Pulmonary artery endothelial cell (primary cell): ENCODE measurements around the gene RPAP3. TPM values are rescaled to one million over a fixed set of nuclear protein-coding genes. Genes with fewer than 3 reads are reported as not detected.

Experiments used
- DNase-seq: peaks from one replicate; pipeline ENCODE4 v3.0.0-alpha.2; 2011; ENCODE audit warnings: low read depth, low spot score
- total RNA-seq: library from RNA; depleted of rRNA; stranded (reverse); fragments of >200 nt; gene quantifications from 2 replicates; pipeline ENCODE4 v1.2.3, GENCODE V29; 2014

Gene RPAP3, protein sequence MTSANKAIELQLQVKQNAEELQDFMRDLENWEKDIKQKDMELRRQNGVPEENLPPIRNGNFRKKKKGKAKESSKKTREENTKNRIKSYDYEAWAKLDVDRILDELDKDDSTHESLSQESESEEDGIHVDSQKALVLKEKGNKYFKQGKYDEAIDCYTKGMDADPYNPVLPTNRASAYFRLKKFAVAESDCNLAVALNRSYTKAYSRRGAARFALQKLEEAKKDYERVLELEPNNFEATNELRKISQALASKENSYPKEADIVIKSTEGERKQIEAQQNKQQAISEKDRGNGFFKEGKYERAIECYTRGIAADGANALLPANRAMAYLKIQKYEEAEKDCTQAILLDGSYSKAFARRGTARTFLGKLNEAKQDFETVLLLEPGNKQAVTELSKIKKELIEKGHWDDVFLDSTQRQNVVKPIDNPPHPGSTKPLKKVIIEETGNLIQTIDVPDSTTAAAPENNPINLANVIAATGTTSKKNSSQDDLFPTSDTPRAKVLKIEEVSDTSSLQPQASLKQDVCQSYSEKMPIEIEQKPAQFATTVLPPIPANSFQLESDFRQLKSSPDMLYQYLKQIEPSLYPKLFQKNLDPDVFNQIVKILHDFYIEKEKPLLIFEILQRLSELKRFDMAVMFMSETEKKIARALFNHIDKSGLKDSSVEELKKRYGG
- 12.3 and 18.2 TPM in 2 replicates for total RNA-seq

GRCh38 chr12:47705566-47706425 lies at the start of gene RPAP3:
RPAP3 (minus strand) TSS chr12:47706030; CDS start chr12:47702840, 3,190 bp downstream.
- peak; percentile 77 for DNase-seq

DNA sequence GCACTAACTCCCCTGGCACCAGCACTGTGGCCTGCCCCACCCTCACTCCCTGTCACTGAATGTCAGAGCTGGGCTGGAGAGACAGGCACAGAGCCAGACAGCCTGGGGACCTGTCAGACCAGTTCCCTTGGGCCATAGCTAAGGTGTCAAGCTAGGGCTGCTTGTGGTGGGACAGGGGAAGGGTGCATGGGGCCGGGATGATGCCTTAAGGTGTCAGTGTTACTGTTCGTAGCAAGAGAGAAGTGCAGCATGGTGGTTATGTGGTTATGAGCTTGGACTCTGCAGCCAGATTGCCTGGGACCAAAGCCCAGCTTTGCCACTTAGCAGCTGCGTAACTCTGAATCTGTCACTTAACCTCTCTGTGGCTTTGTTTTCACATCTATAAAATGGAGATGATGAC lies 49.1 kb upstream of the RPAP3 start:
- no peak for DNase-seq

DNA sequence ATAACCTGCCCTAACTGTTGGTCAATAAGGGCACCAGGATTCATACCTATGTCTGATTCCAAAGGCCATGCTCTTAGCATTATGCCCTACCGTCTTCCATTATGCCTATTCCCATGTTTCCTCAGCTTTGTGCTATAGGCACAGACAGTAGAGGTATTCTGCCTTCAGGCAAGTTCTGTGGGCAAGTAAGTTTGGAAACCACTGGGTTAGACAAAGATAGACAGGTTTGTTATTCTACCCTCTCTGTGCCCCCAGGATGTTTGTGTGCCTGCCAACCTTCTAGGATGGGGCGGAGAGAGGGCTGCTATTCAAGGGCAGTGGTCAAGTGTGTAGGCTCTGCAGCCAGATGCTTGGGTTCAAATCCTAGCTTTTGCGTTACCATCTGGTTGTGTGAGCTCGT lies 48.3 kb upstream of the RPAP3 start:
- no peak for DNase-seq

- no peak for DNase-seq
Measured at GRCh38 chr12:47753021-47754001, 47.5 kb upstream of the RPAP3 start.

- DNase-seq, result no peak
Measured at GRCh38 chr12:47752552-47752951, 46.7 kb upstream of the RPAP3 start.

- DNase-seq, result no peak
Measured at GRCh38 chr12:47752121-47752520, 46.3 kb upstream of the RPAP3 start.

GRCh38 chr12:47751561-47751960 lies 45.7 kb upstream of the RPAP3 start:
- no peak for DNase-seq

- DNase-seq, result no peak
Measured at GRCh38 chr12:47750916-47751470, 45.2 kb upstream of the RPAP3 start.

DNA sequence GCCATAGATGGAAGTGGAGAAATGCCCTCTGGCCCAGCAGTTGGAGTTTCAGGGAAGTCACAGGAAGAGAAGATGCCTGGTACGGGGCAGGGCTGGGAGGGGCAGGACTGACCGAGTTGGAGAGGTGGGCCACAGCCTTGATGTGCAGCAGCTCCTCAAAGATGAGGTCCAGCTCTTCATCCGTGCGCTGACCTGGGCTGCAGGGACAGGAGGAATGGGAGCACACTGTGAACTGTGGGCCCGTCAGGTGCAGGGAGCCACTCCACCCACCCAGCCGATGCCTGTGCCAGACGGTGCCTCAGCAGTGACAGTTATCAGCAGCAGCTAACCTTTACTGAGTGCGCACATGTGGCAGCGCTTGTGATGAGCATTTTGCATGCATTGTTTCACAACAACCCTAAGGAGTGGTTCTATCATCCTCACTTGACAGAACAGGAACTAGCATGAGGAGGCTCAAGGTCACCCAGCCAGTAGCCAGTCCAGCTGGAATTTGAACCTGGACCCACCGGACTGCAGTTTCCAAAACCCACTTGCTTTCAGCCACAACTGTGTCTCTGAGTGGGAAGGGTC lies 44.5 kb upstream of the RPAP3 start:
- DNase-seq, result no peak

GRCh38 chr12:47748899-47749298 lies 43.1 kb upstream of the RPAP3 start:
- DNase-seq, result no peak

DNA sequence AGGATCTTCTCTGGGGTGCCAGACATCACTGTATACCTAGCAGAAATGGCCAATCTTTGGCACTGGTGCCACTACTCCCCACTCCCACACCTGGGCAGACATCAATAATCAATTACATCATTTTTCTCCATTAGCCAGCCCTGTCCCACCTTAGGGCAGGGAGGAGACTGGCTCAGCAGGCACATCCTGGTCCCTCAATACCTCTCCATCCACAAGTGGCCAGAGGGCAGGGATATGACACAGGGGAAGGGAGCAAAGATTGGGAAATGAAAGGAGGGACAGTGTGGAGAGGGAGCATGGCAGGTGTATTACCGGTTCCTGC lies 42.6 kb upstream of the RPAP3 start:
- no peak for DNase-seq

DNA sequence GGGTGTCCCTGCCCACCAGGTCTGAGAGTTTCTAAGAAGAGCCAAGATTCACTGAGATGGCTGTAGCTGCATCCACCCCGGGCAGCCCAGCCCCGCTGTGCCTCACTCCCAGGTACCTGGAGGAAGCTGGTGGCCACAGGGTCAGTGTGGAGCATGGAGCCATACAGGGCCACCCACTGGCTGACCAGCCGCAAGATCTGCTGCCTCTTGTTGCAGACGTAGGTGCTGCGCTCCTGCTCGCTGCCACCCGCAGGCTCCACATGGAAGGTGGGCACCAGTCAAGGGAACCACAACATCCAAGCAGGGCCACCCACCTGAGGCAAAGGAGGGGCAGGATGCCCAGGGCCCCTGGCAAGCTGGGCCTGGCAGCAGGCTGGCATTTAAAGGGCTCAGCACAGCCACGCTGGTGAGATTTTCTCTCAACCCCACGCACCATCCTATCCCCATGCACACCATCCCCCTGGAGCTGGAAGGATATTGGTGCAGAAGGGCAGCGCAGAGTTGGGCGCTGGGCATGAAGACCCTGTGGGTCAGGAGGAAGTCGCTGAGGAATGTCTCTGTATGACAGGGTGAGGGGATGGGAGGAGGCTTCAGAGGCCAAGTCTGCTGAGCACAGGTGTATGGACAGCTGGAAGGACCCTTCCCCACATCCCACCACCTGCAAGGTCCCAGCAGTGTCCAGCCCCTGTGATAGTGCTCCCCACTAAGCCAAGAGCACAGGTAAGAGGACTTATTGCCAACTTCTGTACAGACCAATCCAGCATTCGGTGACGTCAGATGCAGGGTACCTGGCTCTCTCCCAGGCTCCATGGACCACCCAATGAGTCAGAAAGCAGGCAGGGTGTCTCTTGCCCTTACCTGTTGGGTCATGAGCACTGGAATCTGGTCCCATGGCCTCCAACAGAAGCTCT lies 42.0 kb upstream of the RPAP3 start:
- DNase-seq, result no peak

GRCh38 chr12:47747126-47747525 lies 41.3 kb upstream of the RPAP3 start:
- DNase-seq, result no peak

GRCh38 chr12:47746523-47746922 lies 40.7 kb upstream of the RPAP3 start:
- DNase-seq, result no peak

DNA sequence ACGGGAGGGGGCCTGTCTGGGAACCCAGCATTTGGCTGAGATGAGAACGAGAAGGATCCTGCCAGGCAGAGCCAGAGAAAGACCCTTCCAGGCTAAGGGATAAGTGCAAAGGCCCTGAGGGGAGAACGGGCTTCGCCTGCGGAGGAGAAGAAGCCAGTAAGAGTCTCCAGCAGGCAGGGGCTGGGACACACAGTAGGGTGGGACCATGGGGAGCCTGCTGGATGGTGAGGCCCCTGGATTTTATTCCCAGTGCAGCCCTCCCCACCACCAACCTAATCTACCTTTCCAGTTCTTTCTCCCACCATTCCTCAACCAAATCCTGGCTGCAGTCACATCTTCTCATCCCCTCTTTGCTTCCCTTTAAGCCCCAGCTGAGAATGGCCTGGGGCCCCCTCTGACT lies 40.2 kb upstream of the RPAP3 start:
- no peak for DNase-seq

DNA sequence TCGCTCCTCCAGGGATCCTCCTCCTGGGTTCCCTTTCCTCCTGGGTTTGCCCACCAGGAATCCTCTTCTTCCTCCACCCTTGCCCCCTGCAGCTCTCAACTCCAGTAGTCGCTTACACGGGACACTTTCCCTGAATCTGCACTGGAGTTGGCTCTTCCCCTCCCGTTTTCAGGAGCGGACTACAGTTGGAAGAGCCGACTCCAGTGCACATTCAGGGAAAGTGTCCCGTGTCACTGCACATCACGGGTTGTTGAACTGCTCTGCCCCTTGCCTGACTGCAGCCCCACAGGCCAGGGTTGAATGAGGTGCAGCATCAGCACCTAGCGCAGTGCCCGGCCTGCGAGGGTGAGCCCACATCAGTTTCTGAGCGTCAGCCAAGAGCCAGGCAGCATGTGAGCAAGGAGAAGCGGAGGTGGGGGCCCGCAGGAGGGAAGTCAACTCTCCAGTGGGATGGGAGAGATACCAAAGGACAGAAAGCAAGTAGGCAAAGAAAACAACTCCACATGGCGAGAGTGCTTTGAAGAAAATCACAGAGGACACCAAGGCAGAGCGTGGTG lies 39.7 kb upstream of the RPAP3 start:
- no peak for DNase-seq

DNA sequence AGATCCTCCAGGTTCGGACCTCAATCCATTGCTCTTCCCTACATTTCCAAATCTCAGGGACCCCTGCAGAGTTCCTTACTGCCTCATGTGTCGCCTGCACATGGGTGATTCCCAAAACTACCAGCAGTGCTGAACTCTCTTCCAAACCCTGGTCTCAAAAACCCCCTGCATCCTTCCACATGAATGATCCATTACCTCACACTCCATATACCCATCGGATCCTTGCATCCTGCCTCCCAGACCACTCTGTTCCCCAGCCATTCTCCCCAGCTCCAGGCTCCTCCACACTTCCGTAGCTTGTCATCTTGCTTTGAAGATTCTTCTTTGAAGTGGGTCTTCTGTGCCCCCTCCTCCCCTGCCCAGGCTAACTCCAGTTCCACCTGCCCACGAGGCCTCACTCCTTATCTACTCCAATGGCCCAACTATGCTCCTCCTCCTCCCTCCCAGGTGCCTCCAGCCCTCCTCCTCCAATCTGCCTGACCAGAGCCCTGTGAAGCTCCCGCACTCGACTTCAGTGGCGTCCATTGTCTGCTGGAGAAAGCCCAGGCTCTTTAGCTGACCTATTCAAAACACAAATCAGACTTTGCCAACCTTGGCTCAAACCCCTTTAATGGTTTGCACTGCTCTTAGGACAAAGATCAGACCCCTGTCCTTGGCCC lies 39.1 kb upstream of the RPAP3 start:
- DNase-seq, result no peak

- no peak for DNase-seq
Measured at GRCh38 chr12:47744005-47744651, 38.3 kb upstream of the RPAP3 start.
